ENCODE results near the gene MYO5A. TPM values are rescaled to one million over a fixed set of nuclear protein-coding genes. Genes with fewer than 3 reads are reported as not detected.

Gene MYO5A
- polyA plus RNA-seq, 1 of the 3 experiments (the other 2 are of a cell fraction): 11.0 TPM

GRCh38 chr15:52317688-52318087 is 211.0 kb downstream of the MYO5A start:
- Histone ChIP-seq H3K9ac (no peak overlapping the region), H3K4me3 (ENCODE audit: low read depth in 2 of 2, low read length in 1 of 2) (no peak overlapping the region), H3K27ac (ENCODE audit: low read depth in 2 of 2, low read length in 1 of 2) (no peak overlapping the region), H3K9me2 (no peaks in the 10 kb centered on the region), H2AFZ (ENCODE audit: low read depth) (no peak overlapping the region), H3K36me3 (replicated peaks in 1 of 2; ENCODE audit: control insufficient read depth in 1 of 2, insufficient read depth in 2 of 2, low read length in 1 of 2) (peaks cover 36 to 38% of the 10 kb centered on the region in 2 experiments), H3K79me2 (ENCODE audit: insufficient read depth) (no peaks in the 10 kb centered on the region), H3K4me2 (no peak overlapping the region), H3F3A (replicated peaks; ENCODE audit: insufficient read depth) (peaks cover 5% of the 10 kb centered on the region), H3K4me1 (ENCODE audit: control insufficient read depth in 1 of 2, insufficient read depth in 2 of 2, low read depth in 1 of 2, low read length in 1 of 2) (no peaks in the 10 kb centered on the region; a peak in 1 of 4 replicates), H3K9me3 (no peaks in the 10 kb centered on the region), H3K27me3 (ENCODE audit: insufficient read depth) (no peaks in the 10 kb centered on the region), H4K20me1 (ENCODE audit: insufficient read depth) (no peaks in the 10 kb centered on the region)
- WGBS (ENCODE audit: low lambda C conversion rate): 86% methylated on average over 2 of the region's 2 CpGs
- ChIA-PET POLR2A (no interaction called here), CTCF (interaction anchor here (0.6 to 2.6 kb wide), 3 partner anchors 14 to 462 kb away, joined by 3 to 9 read pairs (median 4); no protein-coding TSS in a partner anchor)
- DNase-seq: no peak
- TF ChIP-seq FOSL2 (IDR thresholded peaks at IDR 0.05; ENCODE audit: borderline replicate concordance, low read depth) (no peak), NFIC (IDR thresholded peaks at IDR 0.05; ENCODE audit: borderline replicate concordance) (no peak), MXI1 (IDR thresholded peaks at IDR 0.05; ENCODE audit: low read depth, low read length) (no peak), MEF2A (IDR thresholded peaks at IDR 0.05; ENCODE audit: borderline replicate concordance, low read depth) (no peak), RCOR1 (IDR thresholded peaks at IDR 0.05; ENCODE audit: low read length) (no peak), CHD2 (IDR thresholded peaks at IDR 0.05; ENCODE audit: low read length, partially characterized antibody) (no peak), FOXM1 (IDR thresholded peaks at IDR 0.05; ENCODE audit: low read depth) (no peak), GATA2 (CRISPR knock-in tag; IDR thresholded peaks at IDR 0.05) (no peak), TAF1 (IDR thresholded peaks at IDR 0.05; ENCODE audit: borderline replicate concordance, low read depth, low read length) (no peak)

GRCh38 chr15:52317022-52317421 is 211.7 kb downstream of the MYO5A start:
- Histone ChIP-seq H3K4me1 (ENCODE audit: control insufficient read depth in 1 of 2, insufficient read depth in 2 of 2, low read depth in 1 of 2, low read length in 1 of 2) (no peaks in the 10 kb centered on the region; a peak in 1 of 4 replicates), H3K27me3 (ENCODE audit: insufficient read depth) (no peaks in the 10 kb centered on the region), H3K9ac (no peak overlapping the region), H3F3A (replicated peaks; ENCODE audit: insufficient read depth) (peaks cover 5% of the 10 kb centered on the region), H4K20me1 (ENCODE audit: insufficient read depth) (no peaks in the 10 kb centered on the region), H3K9me3 (no peaks in the 10 kb centered on the region), H2AFZ (ENCODE audit: low read depth) (no peak overlapping the region), H3K4me3 (ENCODE audit: low read depth in 2 of 2, low read length in 1 of 2) (no peak overlapping the region), H3K4me2 (no peak overlapping the region), H3K9me2 (no peaks in the 10 kb centered on the region), H3K36me3 (replicated peaks in 1 of 2; ENCODE audit: control insufficient read depth in 1 of 2, insufficient read depth in 2 of 2, low read length in 1 of 2) (peaks cover 35 to 38% of the 10 kb centered on the region in 2 experiments), H3K27ac (ENCODE audit: low read depth in 2 of 2, low read length in 1 of 2) (no peak overlapping the region), H3K79me2 (ENCODE audit: insufficient read depth) (no peaks in the 10 kb centered on the region)
- TF ChIP-seq RFX5 (IDR thresholded peaks at IDR 0.05; ENCODE audit: low read length) (no peak), EP300 (IDR thresholded peaks at IDR 0.05; ENCODE audit: borderline replicate concordance in 1 of 2, low read depth in 1 of 2, low read length in 1 of 2) (no peak), EZH2phosphoT487 (IDR thresholded peaks at IDR 0.05; ENCODE audit: borderline replicate concordance, low read depth) (no peak), FOXJ3 (CRISPR knock-in tag; IDR thresholded peaks at IDR 0.05) (no peak), TEAD4 (IDR thresholded peaks at IDR 0.05; ENCODE audit: borderline replicate concordance, insufficient read depth) (no peak)
- no peak for DNase-seq
- WGBS (ENCODE audit: low lambda C conversion rate): 94% methylated on average over 2 of the region's 2 CpGs
- POLR2A ChIA-PET: no interaction called here
- CTCF ChIA-PET: interaction anchor here (0.6 to 2.6 kb wide), 3 partner anchors 15 to 463 kb away, joined by 3 to 9 read pairs (median 3); no protein-coding TSS in a partner anchor

Measured in SK-N-SH (cell line).